Bronchial epithelial cell (primary cell): Measurements from ENCODE around the gene C11orf68. TPM values are rescaled to one million over a fixed set of nuclear protein-coding genes. Genes with fewer than 3 reads are reported as not detected.

Source experiments
- DNase-seq: peaks from one replicate; pipeline ENCODE4 v3.0.0-alpha.2; 2010; ENCODE audit warnings: low read depth
- FAIRE-seq: peaks from 2 replicates; lab custom pipeline; 2011; peaks lifted over from hg19 to GRCh38; lab: Jason Lieb, UNC
- H3K27me3 ChIP-seq: 2 replicates; pipeline ENCODE4 v1.5.1; 2011; ENCODE audit warnings: low read length; ENCODE audit not compliant: control insufficient read depth, insufficient read depth
- H3K36me3 ChIP-seq: 2 replicates; pipeline ENCODE4 v1.5.1; 2011; ENCODE audit warnings: low read length; ENCODE audit not compliant: control insufficient read depth, insufficient read depth
- H3K4me3 ChIP-seq: 2 replicates; pipeline ENCODE4 v1.5.1; 2011; ENCODE audit warnings: mild to moderate bottlenecking, low read depth, low read length, control low read depth
- total RNA-seq: library from RNA; depleted of rRNA; stranded (reverse); fragments of >200 nt; gene quantifications from 2 replicates; pipeline ENCODE4 v1.2.1, GENCODE V29; 2014
- TF ChIP-seq, protein P1 (sequence below): IDR thresholded peaks from 2 replicates; pipeline ENCODE4 v1.5.1; 2011; ENCODE audit warnings: mild to moderate bottlenecking, moderate library complexity, low read length, control low read depth, inconsistent platforms; ENCODE audit not compliant: insufficient read depth, severe bottlenecking

Gene C11orf68
- total RNA-seq, 1 donor from 2014 or later, result 8.4 TPM

DNA sequence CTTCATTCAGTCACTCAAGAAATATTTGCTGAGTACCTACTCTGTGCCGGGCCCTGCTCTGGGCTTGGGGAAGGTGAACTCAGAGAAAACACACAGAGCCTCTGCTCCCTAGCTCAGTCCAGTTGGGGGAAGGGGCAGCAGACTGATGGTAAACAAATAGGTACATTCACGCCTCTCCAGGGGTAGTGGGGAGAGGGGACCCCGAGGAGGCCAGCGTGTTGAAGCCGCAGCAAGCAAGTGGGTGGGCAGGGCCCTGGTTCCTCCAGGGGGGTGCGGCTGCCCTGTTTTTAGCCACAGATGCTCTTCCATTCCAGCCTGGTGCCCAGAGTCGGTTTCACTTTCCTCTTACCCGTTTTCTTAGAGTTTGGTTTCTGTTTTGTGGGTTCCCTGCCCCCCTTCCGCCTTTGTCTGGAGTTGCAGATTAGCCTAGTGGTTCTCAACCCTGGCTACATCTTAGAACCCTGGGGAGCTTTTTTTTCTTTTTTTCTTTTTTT lies 9.1 kb upstream of the C11orf68 start:
- FAIRE-seq (no peak), DNase-seq (no peak)
- TF ChIP-seq, protein P1, sequence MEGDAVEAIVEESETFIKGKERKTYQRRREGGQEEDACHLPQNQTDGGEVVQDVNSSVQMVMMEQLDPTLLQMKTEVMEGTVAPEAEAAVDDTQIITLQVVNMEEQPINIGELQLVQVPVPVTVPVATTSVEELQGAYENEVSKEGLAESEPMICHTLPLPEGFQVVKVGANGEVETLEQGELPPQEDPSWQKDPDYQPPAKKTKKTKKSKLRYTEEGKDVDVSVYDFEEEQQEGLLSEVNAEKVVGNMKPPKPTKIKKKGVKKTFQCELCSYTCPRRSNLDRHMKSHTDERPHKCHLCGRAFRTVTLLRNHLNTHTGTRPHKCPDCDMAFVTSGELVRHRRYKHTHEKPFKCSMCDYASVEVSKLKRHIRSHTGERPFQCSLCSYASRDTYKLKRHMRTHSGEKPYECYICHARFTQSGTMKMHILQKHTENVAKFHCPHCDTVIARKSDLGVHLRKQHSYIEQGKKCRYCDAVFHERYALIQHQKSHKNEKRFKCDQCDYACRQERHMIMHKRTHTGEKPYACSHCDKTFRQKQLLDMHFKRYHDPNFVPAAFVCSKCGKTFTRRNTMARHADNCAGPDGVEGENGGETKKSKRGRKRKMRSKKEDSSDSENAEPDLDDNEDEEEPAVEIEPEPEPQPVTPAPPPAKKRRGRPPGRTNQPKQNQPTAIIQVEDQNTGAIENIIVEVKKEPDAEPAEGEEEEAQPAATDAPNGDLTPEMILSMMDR, result no peak
- Histone ChIP-seq H3K4me3 (no peak overlapping the region), H3K27me3 (no peaks in the 10 kb centered on the region), H3K36me3 (no peaks in the 10 kb centered on the region)

DNA sequence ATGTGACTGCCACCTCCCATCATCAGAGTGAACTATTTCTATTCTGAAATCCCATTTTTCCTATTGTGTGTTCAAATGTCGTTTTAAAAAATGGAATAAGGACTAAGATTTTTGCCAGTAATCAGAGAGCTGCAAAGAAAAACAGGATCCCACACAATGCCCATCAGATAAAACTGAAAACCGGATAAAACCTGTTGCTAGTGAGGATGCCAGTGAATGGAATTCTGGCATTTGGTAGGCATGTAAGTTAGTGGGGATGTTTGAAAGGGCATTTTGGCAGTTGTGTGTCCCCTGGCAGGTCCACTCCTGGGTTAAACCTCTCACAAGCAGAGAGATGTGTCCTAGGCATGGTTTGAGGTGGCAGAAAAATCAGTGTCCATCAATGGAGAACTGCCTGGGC lies 6.5 kb upstream of the C11orf68 start:
- H3K27me3 ChIP-seq, result no peaks in the 10 kb centered on the region
- TF ChIP-seq, protein P1, result no peak
- DNase-seq (no peak), FAIRE-seq (no peak)
- peaks cover 8% of the 10 kb centered on the region for H3K36me3 ChIP-seq
- no peak overlapping the region for H3K4me3 ChIP-seq

DNA sequence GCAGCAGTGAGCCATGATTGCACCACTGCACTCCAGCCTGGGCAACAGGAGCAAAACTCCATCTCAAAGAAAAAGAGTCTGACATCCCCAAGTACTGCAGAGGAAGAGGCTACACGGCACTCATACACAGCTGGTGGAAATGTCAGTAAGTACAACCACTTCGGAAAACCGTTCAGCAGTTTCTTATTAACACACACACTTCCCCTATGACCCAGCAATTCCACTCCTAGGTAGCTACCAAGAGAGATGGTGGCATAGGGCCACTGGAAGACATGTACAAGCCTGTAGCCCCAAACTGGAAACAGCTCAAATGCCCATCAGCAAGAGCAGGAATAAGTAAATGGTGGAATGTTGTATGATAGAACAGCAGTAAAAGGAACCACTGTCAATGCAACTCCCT lies 3.7 kb upstream of the C11orf68 start:
- FAIRE-seq (no peak), DNase-seq (no peak)
- H3K4me3 ChIP-seq, result no peak overlapping the region
- peaks cover 8% of the 10 kb centered on the region for H3K36me3 ChIP-seq
- no peaks in the 10 kb centered on the region for H3K27me3 ChIP-seq
- TF ChIP-seq, protein P1, result no peak

DNA sequence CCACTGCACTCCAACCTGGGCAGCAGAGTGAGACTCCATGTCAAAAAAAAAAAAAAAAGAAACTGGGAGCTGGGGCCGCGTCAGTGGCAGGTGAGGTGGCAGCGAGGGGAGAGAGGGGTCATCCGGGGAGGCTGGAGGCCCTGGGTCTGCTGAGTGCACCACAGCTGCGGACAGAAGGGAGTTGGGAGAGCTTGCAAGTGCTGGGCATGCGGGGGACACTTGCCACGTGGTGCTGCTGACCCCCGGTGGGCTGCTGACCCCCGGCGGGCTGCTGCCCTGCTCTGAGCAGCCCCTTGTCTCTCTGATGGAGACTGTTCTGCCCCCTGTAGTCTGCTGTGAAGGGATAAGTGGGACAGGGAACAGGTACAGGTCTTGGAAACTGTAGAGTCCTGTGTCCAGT lies 3.0 kb upstream of the C11orf68 start:
- Histone ChIP-seq H3K4me3 (no peak overlapping the region), H3K36me3 (peaks cover 10% of the 10 kb centered on the region), H3K27me3 (no peaks in the 10 kb centered on the region)
- no peak for DNase-seq
- no peak for FAIRE-seq
- TF ChIP-seq, protein P1, result no peak

DNA sequence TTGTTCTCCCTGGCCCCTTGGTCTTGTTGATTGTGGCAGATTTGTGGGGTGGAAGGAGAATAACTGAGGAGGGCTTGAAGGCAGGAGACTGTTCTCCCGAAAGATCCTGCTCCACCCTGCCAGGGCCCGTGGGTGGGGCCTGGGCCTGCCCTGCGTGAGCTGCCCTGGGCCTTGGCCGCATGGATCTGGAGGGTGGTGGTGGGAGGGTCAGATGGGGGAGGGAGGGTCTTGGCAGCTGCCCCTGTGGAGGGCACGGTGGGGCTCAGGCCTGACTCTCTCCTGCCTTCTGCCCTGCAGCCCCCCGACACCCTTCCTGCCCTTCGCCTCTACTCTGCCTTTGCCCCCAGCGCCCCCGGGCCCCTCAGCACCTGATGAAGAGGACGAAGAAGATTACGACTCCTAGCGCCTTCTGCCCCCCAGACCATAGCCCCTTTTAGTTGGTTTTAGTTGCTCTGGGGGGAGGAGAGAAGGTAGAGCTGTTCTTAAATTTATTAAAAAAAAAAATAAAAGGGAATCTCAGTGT lies 2.2 kb upstream of the C11orf68 start:
- TF ChIP-seq, protein P1, result no peak
- H3K27me3 ChIP-seq, result no peaks in the 10 kb centered on the region
- DNase-seq, result no peak
- H3K4me3 ChIP-seq, result no peak overlapping the region
- FAIRE-seq, result no peak
- H3K36me3 ChIP-seq, result peaks cover 10% of the 10 kb centered on the region

DNA sequence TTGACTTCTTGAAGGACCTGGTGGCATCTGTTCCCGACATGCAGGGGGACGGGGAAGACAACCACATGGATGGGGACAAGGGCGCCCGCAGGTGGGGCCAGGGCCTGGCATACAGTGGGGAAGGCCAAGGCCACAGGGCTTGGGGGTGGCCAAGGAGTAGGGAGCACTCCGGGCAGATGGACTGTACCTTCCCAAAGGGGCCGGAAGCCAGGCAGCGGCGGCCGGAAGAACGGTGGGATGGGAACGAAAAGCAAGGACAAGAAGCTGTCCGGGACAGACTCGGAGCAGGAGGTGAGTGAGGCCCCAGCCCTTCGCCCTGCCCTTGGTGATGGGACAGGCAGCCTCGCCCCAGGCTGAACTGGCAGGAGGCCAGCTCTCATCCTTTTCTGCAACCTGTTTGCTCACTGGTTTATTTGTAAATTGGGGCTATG lies 1.5 kb upstream of the C11orf68 start:
- FAIRE-seq (no peak), DNase-seq (no peak)
- no peaks in the 10 kb centered on the region for H3K27me3 ChIP-seq
- H3K4me3 ChIP-seq, result peak overlapping the region; percentile 86
- TF ChIP-seq, protein P1, result no peak
- peaks cover 10% of the 10 kb centered on the region for H3K36me3 ChIP-seq
